GM12892 (cell line): Measurements from ENCODE around the gene GAPDH.
A peak's percentile ranks its signal among the peaks of the same experiment; 100 is the strongest.

ENCODE experiments used
- POLR2A ChIP-seq: IDR thresholded peaks from 2 replicates; pipeline ENCODE4 v1.6.1; 2011; ENCODE audit warnings: low read depth, low read length, control low read depth
- POLR2AphosphoS5 ChIP-seq: IDR thresholded peaks from 2 replicates; pipeline ENCODE4 v1.6.1; 2011; ENCODE audit warnings: low read depth, low read length, control low read depth

- TF ChIP-seq POLR2AphosphoS5 = peak; percentile 43; the same call in 1 of the 2 replicates
- TF ChIP-seq POLR2A = no peak; the same call in 1 of the 2 replicates
These were observed 26.3 kb downstream of the GAPDH start for GRCh38 chr12:6560501-6561205.
